ENCODE results near the gene BEND5.

The BEND5 gene

GRCh38 chr1:48686159-48686558, 90.5 kb downstream of the BEND5 start:
- Histone ChIP-seq H3K27ac (no peak overlapping the region), H3K27me3 (ENCODE audit: insufficient read depth, low read depth, severe bottlenecking) (no peaks in the 10 kb centered on the region), H3K36me3 (no peaks in the 10 kb centered on the region), H3K4me3 (ENCODE audit: low read depth, low read length) (no peak overlapping the region), H3K9me3 (ENCODE audit: severe bottlenecking) (no peaks in the 10 kb centered on the region)
- no peak for DNase-seq
- no peak for TF ChIP-seq CTCF (IDR thresholded peaks at IDR 0.05; ENCODE audit: low read depth, low read length)

GRCh38 chr1:48684381-48684780, 92.3 kb downstream of the BEND5 start:
- no peak for DNase-seq
- TF ChIP-seq CTCF (IDR thresholded peaks at IDR 0.05; ENCODE audit: low read depth, low read length) = no peak
- Histone ChIP-seq H3K27ac (peak overlapping the region; percentile 50; the same call in 1 of the 2 replicates), H3K9me3 (ENCODE audit: severe bottlenecking) (no peaks in the 10 kb centered on the region), H3K36me3 (no peaks in the 10 kb centered on the region), H3K27me3 (ENCODE audit: insufficient read depth, low read depth, severe bottlenecking) (no peaks in the 10 kb centered on the region), H3K4me3 (ENCODE audit: low read depth, low read length) (no peak overlapping the region)

GRCh38 chr1:48683839-48684238, 92.9 kb downstream of the BEND5 start:
- Histone ChIP-seq H3K4me3 (ENCODE audit: low read depth, low read length) (no peak overlapping the region), H3K9me3 (ENCODE audit: severe bottlenecking) (no peaks in the 10 kb centered on the region), H3K27me3 (ENCODE audit: insufficient read depth, low read depth, severe bottlenecking) (no peaks in the 10 kb centered on the region), H3K27ac (peak overlapping the region; percentile 50), H3K36me3 (no peaks in the 10 kb centered on the region)
- no peak for DNase-seq
- TF ChIP-seq CTCF (IDR thresholded peaks at IDR 0.05; ENCODE audit: low read depth, low read length) = no peak

- peak; percentile 82 for DNase-seq
- H3K9me3 ChIP-seq (ENCODE audit: severe bottlenecking) = no peaks in the 10 kb centered on the region
- no peaks in the 10 kb centered on the region for H3K36me3 ChIP-seq
- no peaks in the 10 kb centered on the region for H3K27me3 ChIP-seq (ENCODE audit: insufficient read depth, low read depth, severe bottlenecking)
- peak overlapping the region; percentile 72 for H3K27ac ChIP-seq
- no peak for TF ChIP-seq CTCF (IDR thresholded peaks at IDR 0.05; ENCODE audit: low read depth, low read length)
- H3K4me3 ChIP-seq (ENCODE audit: low read depth, low read length) = no peak overlapping the region
These were observed 95.0 kb downstream of the BEND5 start for GRCh38 chr1:48681476-48682305.

- TF ChIP-seq CTCF (IDR thresholded peaks at IDR 0.05; ENCODE audit: low read depth, low read length) = 0 out of 2 replicates have a peak, but pooled peaks have one; percentile 23
- Histone ChIP-seq H3K9me3 (ENCODE audit: severe bottlenecking) (no peaks in the 10 kb centered on the region), H3K4me3 (ENCODE audit: low read depth, low read length) (no peak overlapping the region), H3K27me3 (ENCODE audit: insufficient read depth, low read depth, severe bottlenecking) (no peaks in the 10 kb centered on the region), H3K36me3 (no peaks in the 10 kb centered on the region), H3K27ac (peak overlapping the region; percentile 72)
- DNase-seq = no peak
These were observed 96.2 kb downstream of the BEND5 start for GRCh38 chr1:48680411-48681035.
